ENCODE results near the gene LHPP.

Gene LHPP

GRCh38 chr10:124566981-124567835 lies 105.6 kb downstream of the LHPP start:
- Histone ChIP-seq H3K4me1 (ENCODE audit: low read depth, poor library complexity, severe bottlenecking) (no peaks in the 10 kb centered on the region), H3K27me3 (ENCODE audit: insufficient read depth, low read depth) (no peaks in the 10 kb centered on the region), H3K4me3 (IDR thresholded peaks at IDR 0.05; ENCODE audit: insufficient read depth, low read depth, low read length) (no peak overlapping the region), H3K27ac (no peak overlapping the region), H3K9ac (no peak overlapping the region), H2AFZ (ENCODE audit: low read depth) (no peak overlapping the region), H4K20me1 (ENCODE audit: insufficient read depth) (no peaks in the 10 kb centered on the region), H3K4me2 (no peak overlapping the region), H3K36me3 (ENCODE audit: insufficient read depth) (no peaks in the 10 kb centered on the region), H3K79me2 (ENCODE audit: insufficient read depth, low read depth) (no peaks in the 10 kb centered on the region)
- TF ChIP-seq CTCF (conservative IDR thresholded peaks at IDR 0.05; ENCODE audit: low read depth, low read length), result no peak

GRCh38 chr10:124568339-124568738 lies 106.7 kb downstream of the LHPP start:
- H3K79me2 ChIP-seq (ENCODE audit: insufficient read depth, low read depth), result no peaks in the 10 kb centered on the region
- H3K4me3 ChIP-seq (IDR thresholded peaks at IDR 0.05; ENCODE audit: insufficient read depth, low read depth, low read length), result no peak overlapping the region
- H3K4me2 ChIP-seq, result no peak overlapping the region
- no peak overlapping the region for H3K9ac ChIP-seq
- H4K20me1 ChIP-seq (ENCODE audit: insufficient read depth), result no peaks in the 10 kb centered on the region
- no peaks in the 10 kb centered on the region for H3K36me3 ChIP-seq (ENCODE audit: insufficient read depth)
- no peak overlapping the region for H2AFZ ChIP-seq (ENCODE audit: low read depth)
- H3K27ac ChIP-seq, result no peak overlapping the region
- no peaks in the 10 kb centered on the region for H3K4me1 ChIP-seq (ENCODE audit: low read depth, poor library complexity, severe bottlenecking)
- H3K27me3 ChIP-seq (ENCODE audit: insufficient read depth, low read depth), result no peaks in the 10 kb centered on the region
- no peak for TF ChIP-seq CTCF (conservative IDR thresholded peaks at IDR 0.05; ENCODE audit: low read depth, low read length)

- Histone ChIP-seq H3K36me3 (ENCODE audit: insufficient read depth) (no peaks in the 10 kb centered on the region), H3K79me2 (ENCODE audit: insufficient read depth, low read depth) (no peaks in the 10 kb centered on the region), H3K9ac (no peak overlapping the region), H3K4me2 (no peak overlapping the region), H3K27ac (no peak overlapping the region), H3K4me1 (ENCODE audit: low read depth, poor library complexity, severe bottlenecking) (no peaks in the 10 kb centered on the region), H2AFZ (ENCODE audit: low read depth) (no peak overlapping the region), H3K4me3 (IDR thresholded peaks at IDR 0.05; ENCODE audit: insufficient read depth, low read depth, low read length) (no peak overlapping the region), H4K20me1 (ENCODE audit: insufficient read depth) (no peaks in the 10 kb centered on the region), H3K27me3 (ENCODE audit: insufficient read depth, low read depth) (no peaks in the 10 kb centered on the region)
- TF ChIP-seq CTCF (conservative IDR thresholded peaks at IDR 0.05; ENCODE audit: low read depth, low read length), result no peak
These were observed 107.4 kb downstream of the LHPP start for GRCh38 chr10:124568848-124569622.

- Histone ChIP-seq H3K4me1 (ENCODE audit: low read depth, poor library complexity, severe bottlenecking) (no peaks in the 10 kb centered on the region), H3K9ac (no peak overlapping the region), H2AFZ (ENCODE audit: low read depth) (no peak overlapping the region), H3K27me3 (ENCODE audit: insufficient read depth, low read depth) (no peaks in the 10 kb centered on the region), H4K20me1 (ENCODE audit: insufficient read depth) (no peaks in the 10 kb centered on the region), H3K4me3 (IDR thresholded peaks at IDR 0.05; ENCODE audit: insufficient read depth, low read depth, low read length) (no peak overlapping the region), H3K27ac (no peak overlapping the region), H3K79me2 (ENCODE audit: insufficient read depth, low read depth) (no peaks in the 10 kb centered on the region), H3K36me3 (ENCODE audit: insufficient read depth) (no peaks in the 10 kb centered on the region), H3K4me2 (no peak overlapping the region)
- no peak for TF ChIP-seq CTCF (conservative IDR thresholded peaks at IDR 0.05; ENCODE audit: low read depth, low read length)
These were observed 108.2 kb downstream of the LHPP start for GRCh38 chr10:124569623-124570470.
